Stimulated activated memory B cell treated with anti-CD40 and anti-IgM and Interleukin-4, amounts not matched to agents 10 μg/mL and 1 μg/mL and 100 μg/mL, for 72 hours (primary cell): ENCODE measurements around the gene CST2.

ENCODE experiments used
- ATAC-seq: fragments of 150-1000 bp; cut with Tn5 transposase; 2 replicates; pipeline ENCODE4 v1.10.0; 2021
- H3K27ac Mint-ChIP-seq: one replicate; pipeline ENCODE4 v1.8.0; 2022; ENCODE audit warnings: mild to moderate bottlenecking, mixed read lengths
- H3K27me3 Mint-ChIP-seq: one replicate; pipeline ENCODE4 v1.8.0; 2022; ENCODE audit warnings: mixed read lengths
- H3K36me3 Mint-ChIP-seq: one replicate; pipeline ENCODE4 v1.8.0; 2022; ENCODE audit warnings: mixed read lengths
- H3K4me1 Mint-ChIP-seq: one replicate; pipeline ENCODE4 v1.8.0; 2022; ENCODE audit warnings: mixed read lengths
- H3K4me3 Mint-ChIP-seq: one replicate; pipeline ENCODE4 v1.8.0; 2022; ENCODE audit warnings: mild to moderate bottlenecking, moderate library complexity, mixed read lengths
- H3K9me3 Mint-ChIP-seq: one replicate; pipeline ENCODE4 v1.8.0; 2022; ENCODE audit warnings: mixed read lengths

Gene CST2

GRCh38 chr20:23776067-23776771 is 50.3 kb downstream of the CST2 start:
- H3K9me3 Mint-ChIP-seq: peaks cover 2% of the 10 kb centered on the region

GRCh38 chr20:23774081-23774480 is 52.4 kb downstream of the CST2 start:
- no peak for ATAC-seq
- no peak overlapping the region for H3K27ac Mint-ChIP-seq
- no peaks in the 10 kb centered on the region for H3K4me1 Mint-ChIP-seq
- peaks cover 2% of the 10 kb centered on the region for H3K9me3 Mint-ChIP-seq
- no peaks in the 10 kb centered on the region for H3K36me3 Mint-ChIP-seq
- no peaks in the 10 kb centered on the region for H3K27me3 Mint-ChIP-seq
- H3K4me3 Mint-ChIP-seq: no peak overlapping the region

More at GRCh38 chr20:23776067-23776771, 50.3 kb downstream of the CST2 start:
- Mint-ChIP-seq H3K27ac (no peak overlapping the region), H3K4me1 (no peaks in the 10 kb centered on the region), H3K36me3 (no peaks in the 10 kb centered on the region), H3K4me3 (no peak overlapping the region), H3K27me3 (no peaks in the 10 kb centered on the region)
- ATAC-seq: no peak
